Endodermal cell (in vitro differentiated cells): ENCODE data around the gene NPM3. TPM values are rescaled to one million over a fixed set of nuclear protein-coding genes. Genes with fewer than 3 reads are reported as not detected.
A peak's percentile ranks its signal among the peaks of the same experiment; 100 is the strongest.

Experiments used
- DNase-seq: peaks from one replicate; pipeline ENCODE4 v3.0.0-alpha.2; 2017
- H3K27ac ChIP-seq: 2 replicates; pipeline ENCODE4 v1.5.1; 2013; ENCODE audit warnings: mild to moderate bottlenecking, low read depth, low read length, moderate library complexity
- H3K27me3 ChIP-seq: 2 replicates; pipeline ENCODE4 v1.6.1; 2013; ENCODE audit warnings: mild to moderate bottlenecking, low read length, moderate library complexity; ENCODE audit not compliant: insufficient read depth, control insufficient read depth, poor library complexity, severe bottlenecking
- H3K36me3 ChIP-seq: 2 replicates; pipeline ENCODE4 v1.7.0; 2013; ENCODE audit warnings: mild to moderate bottlenecking, low read length, moderate library complexity; ENCODE audit not compliant: control insufficient read depth, insufficient read depth
- H3K4me1 ChIP-seq: one replicate; pipeline ENCODE4 v1.7.0; 2013; ENCODE audit warnings: low read length; ENCODE audit not compliant: control insufficient read depth, insufficient read depth
- H3K4me3 ChIP-seq: 2 replicates; pipeline ENCODE4 v1.5.1; 2013; ENCODE audit warnings: mild to moderate bottlenecking, low read length, moderate library complexity
- H3K9ac ChIP-seq: 2 replicates; pipeline ENCODE4 v1.6.1; 2013; ENCODE audit warnings: mild to moderate bottlenecking, low read length, moderate library complexity; ENCODE audit not compliant: poor library complexity, severe bottlenecking; ENCODE audit errors: extremely low read depth
- H3K9me3 ChIP-seq: 2 replicates; pipeline ENCODE4 v1.6.1; 2013; ENCODE audit warnings: mild to moderate bottlenecking, low read length, moderate library complexity; ENCODE audit not compliant: control insufficient read depth
- H3K27ac Mint-ChIP-seq: 2 replicates; pipeline ENCODE4 v1.8.0; 2020; ENCODE audit warnings: mixed read lengths
- H3K27me3 Mint-ChIP-seq: 2 replicates; pipeline ENCODE4 v1.8.0; 2021; ENCODE audit warnings: mild to moderate bottlenecking, mixed read lengths; ENCODE audit not compliant: insufficient read depth
- H3K36me3 Mint-ChIP-seq: 2 replicates; pipeline ENCODE4 v1.8.0; 2020; ENCODE audit warnings: low read depth, mixed read lengths
- H3K4me1 Mint-ChIP-seq: 2 replicates; pipeline ENCODE4 v1.8.0; 2020; ENCODE audit warnings: mixed read lengths
- H3K4me3 Mint-ChIP-seq: 2 replicates; pipeline ENCODE4 v1.8.0; 2020; ENCODE audit warnings: mild to moderate bottlenecking, moderate library complexity, mixed read lengths
- H3K9me3 Mint-ChIP-seq: 2 replicates; pipeline ENCODE4 v1.8.0; 2020; ENCODE audit warnings: mild to moderate bottlenecking, mixed read lengths
- CTCF ChIP-seq: fragments of 200-600 bp; sonication (generic); conservative IDR thresholded peaks from 2 replicates; pipeline ENCODE4 v1.5.0; 2021; ENCODE audit warnings: antibody characterized with exemption, mild to moderate bottlenecking
- WGBS, 2 experiments: methylation state at CpG; one replicate each; pipeline versions ENCODE4 v1.1.5 to v1.1.7; 2013; ENCODE audit warnings: missing lambda C conversion rate in 2 of 2, mixed read lengths in 1 of 2; ENCODE audit not compliant: insufficient coverage in 1 of 2, insufficient read length in 1 of 2; 5-methylcytosine and 5-hydroxymethylcytosine counted together
- total RNA-seq, 2 donors: library from RNA; stranded (reverse); fragmentation: NEBNext Ultra II Directional in 1 of 2; extraction: Animal tissue kit (Norgen Biotek cat#: 25700) in 1 of 2; gene quantifications; 2 replicates in 1 of 2; 3 replicates in 1 of 2; pipeline ENCODE4 v1.2.1, GENCODE V29; 2021

The NPM3 gene
- total RNA-seq, 2 donors from 2014 or later, result 82.2 to 133 TPM

- Mint-ChIP-seq H3K4me1 (peaks cover 52% of the 10 kb centered on the region), H3K27me3 (peaks cover 7% of the 10 kb centered on the region), H3K36me3 (peaks cover 14% of the 10 kb centered on the region), H3K27ac (peak overlapping the region; percentile 93), H3K9me3 (no peaks in the 10 kb centered on the region), H3K4me3 (peak overlapping the region; percentile 99)
- no peaks in the 10 kb centered on the region for H3K9me3 ChIP-seq
- peak overlapping the region; percentile 90 for H3K4me3 ChIP-seq
- peak overlapping the region; percentile 70 for H3K9ac ChIP-seq
- no peak overlapping the region for H3K27ac ChIP-seq
- peaks cover 18% of the 10 kb centered on the region for H3K4me1 ChIP-seq
- DNase-seq, result peak; percentile 94
- TF ChIP-seq CTCF, result peak; percentile 97
- peaks cover 41% of the 10 kb centered on the region for H3K36me3 ChIP-seq
- 23 to 87% methylated on average over 7 to 13 of the region's 14 CpGs for WGBS, 2 experiments
- H3K27me3 ChIP-seq, result no peaks in the 10 kb centered on the region
These were observed 2.2 kb downstream of the NPM3 start for GRCh38 chr10:101780818-101781654.

GRCh38 chr10:101780187-101780817 lies 2.9 kb downstream of the NPM3 start:
- Mint-ChIP-seq H3K36me3 (peaks cover 7% of the 10 kb centered on the region), H3K4me1 (peaks cover 49% of the 10 kb centered on the region), H3K4me3 (peak overlapping the region; percentile 99), H3K27ac (peak overlapping the region; percentile 93), H3K27me3 (peaks cover 7% of the 10 kb centered on the region), H3K9me3 (no peaks in the 10 kb centered on the region)
- 44 to 59% methylated on average over 13 to 17 of the region's 17 CpGs for WGBS, 2 experiments
- no peak for DNase-seq
- Histone ChIP-seq H3K27me3 (no peaks in the 10 kb centered on the region), H3K9ac (peak overlapping the region; percentile 70), H3K4me1 (peaks cover 18% of the 10 kb centered on the region), H3K27ac (peak overlapping the region; percentile 10), H3K4me3 (peak overlapping the region; percentile 30), H3K9me3 (no peaks in the 10 kb centered on the region), H3K36me3 (peaks cover 34% of the 10 kb centered on the region)
- no peak for TF ChIP-seq CTCF

GRCh38 chr10:101779544-101780186 lies 3.6 kb downstream of the NPM3 start:
- H3K9me3 ChIP-seq, result no peaks in the 10 kb centered on the region
- H3K4me3 Mint-ChIP-seq, result peak overlapping the region; percentile 99
- peaks cover 12% of the 10 kb centered on the region for H3K27me3 Mint-ChIP-seq
- no peaks in the 10 kb centered on the region for H3K27me3 ChIP-seq
- DNase-seq, result peak; percentile 96
- H3K27ac Mint-ChIP-seq, result peak overlapping the region; percentile 93
- H3K4me3 ChIP-seq, result peak overlapping the region; percentile 67
- peak; percentile 96 for TF ChIP-seq CTCF
- peak overlapping the region; percentile 70 for H3K9ac ChIP-seq
- H3K4me1 Mint-ChIP-seq, result peaks cover 47% of the 10 kb centered on the region
- H3K36me3 ChIP-seq, result peaks cover 28% of the 10 kb centered on the region
- H3K4me1 ChIP-seq, result peaks cover 18% of the 10 kb centered on the region
- H3K36me3 Mint-ChIP-seq, result peaks cover under 1% of the 10 kb centered on the region
- H3K9me3 Mint-ChIP-seq, result no peaks in the 10 kb centered on the region
- WGBS, 2 experiments, result 11 to 12% methylated on average over 12 to 51 of the region's 51 CpGs
- H3K27ac ChIP-seq, result peak overlapping the region; percentile 10
